GM12801 (cell line): ENCODE data around the gene NEURL1B.

ENCODE experiments used
- TF ChIP-seq, protein P1 (sequence below): IDR thresholded peaks from one replicate; pipeline ENCODE4 v1.5.1; 2011; ENCODE audit warnings: control low read depth; ENCODE audit not compliant: insufficient read length; ENCODE audit errors: extremely low read depth

NEURL1B gene

DNA sequence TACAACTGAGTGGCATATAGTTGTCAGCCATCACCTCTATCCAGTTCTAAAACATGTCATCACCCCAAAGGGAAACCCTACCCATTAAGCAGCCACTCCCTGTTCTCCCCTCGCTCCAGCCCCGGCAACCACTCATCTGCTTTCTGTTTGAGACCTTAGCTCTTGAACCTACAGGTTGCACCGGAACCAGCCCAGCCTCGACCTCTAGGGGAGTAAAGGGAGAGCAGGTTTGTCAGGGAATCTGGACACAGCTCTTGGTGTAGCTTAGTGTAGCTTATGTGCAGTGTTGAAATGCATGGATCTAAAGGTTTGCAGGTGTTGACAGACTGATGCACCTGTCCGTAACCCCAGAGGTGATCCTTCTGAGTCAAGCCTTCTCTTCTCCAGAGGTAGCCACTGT, 30.0 kb downstream of the NEURL1B start:
- TF ChIP-seq, protein P1, sequence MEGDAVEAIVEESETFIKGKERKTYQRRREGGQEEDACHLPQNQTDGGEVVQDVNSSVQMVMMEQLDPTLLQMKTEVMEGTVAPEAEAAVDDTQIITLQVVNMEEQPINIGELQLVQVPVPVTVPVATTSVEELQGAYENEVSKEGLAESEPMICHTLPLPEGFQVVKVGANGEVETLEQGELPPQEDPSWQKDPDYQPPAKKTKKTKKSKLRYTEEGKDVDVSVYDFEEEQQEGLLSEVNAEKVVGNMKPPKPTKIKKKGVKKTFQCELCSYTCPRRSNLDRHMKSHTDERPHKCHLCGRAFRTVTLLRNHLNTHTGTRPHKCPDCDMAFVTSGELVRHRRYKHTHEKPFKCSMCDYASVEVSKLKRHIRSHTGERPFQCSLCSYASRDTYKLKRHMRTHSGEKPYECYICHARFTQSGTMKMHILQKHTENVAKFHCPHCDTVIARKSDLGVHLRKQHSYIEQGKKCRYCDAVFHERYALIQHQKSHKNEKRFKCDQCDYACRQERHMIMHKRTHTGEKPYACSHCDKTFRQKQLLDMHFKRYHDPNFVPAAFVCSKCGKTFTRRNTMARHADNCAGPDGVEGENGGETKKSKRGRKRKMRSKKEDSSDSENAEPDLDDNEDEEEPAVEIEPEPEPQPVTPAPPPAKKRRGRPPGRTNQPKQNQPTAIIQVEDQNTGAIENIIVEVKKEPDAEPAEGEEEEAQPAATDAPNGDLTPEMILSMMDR, result no peak

DNA sequence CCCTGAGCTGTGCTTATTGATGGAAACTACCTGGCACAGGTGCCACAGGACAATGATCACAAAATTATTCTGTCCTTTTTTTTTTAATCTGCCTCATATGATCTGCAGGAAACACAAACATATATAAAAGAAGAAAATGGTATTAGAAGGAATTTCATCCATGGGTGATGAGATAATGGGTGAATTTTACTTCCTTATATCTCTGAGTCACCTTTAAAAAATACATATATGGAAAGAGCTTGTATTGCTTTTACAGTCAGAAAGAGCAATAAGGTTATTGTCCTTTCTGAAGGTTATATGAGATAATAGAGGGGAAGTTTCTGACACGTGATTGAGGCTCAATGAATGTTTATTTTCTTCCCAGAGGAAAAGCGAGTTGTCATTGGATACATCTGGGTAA, 31.6 kb downstream of the NEURL1B start:
- TF ChIP-seq, protein P1, result no peak

DNA sequence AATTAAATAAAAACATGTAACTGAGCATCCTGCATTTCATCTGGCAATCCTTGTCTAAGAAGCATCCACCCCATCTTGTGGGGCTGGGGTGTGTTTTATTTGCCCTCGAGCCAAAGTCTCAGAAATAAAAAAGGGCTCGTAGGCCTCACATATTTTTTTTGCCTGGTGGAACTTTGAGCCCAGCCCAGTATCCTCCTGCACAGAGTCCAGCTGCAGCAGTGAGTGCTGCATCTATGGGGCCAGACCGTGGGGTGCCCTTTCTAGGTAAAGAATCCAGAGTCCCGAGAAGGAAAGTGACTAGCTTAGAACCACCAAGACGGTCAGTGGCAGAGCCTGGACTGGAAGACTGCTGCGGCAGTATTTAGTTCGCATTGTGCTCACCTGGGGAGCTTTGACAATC, 33.1 kb downstream of the NEURL1B start:
- TF ChIP-seq, protein P1, result no peak

DNA sequence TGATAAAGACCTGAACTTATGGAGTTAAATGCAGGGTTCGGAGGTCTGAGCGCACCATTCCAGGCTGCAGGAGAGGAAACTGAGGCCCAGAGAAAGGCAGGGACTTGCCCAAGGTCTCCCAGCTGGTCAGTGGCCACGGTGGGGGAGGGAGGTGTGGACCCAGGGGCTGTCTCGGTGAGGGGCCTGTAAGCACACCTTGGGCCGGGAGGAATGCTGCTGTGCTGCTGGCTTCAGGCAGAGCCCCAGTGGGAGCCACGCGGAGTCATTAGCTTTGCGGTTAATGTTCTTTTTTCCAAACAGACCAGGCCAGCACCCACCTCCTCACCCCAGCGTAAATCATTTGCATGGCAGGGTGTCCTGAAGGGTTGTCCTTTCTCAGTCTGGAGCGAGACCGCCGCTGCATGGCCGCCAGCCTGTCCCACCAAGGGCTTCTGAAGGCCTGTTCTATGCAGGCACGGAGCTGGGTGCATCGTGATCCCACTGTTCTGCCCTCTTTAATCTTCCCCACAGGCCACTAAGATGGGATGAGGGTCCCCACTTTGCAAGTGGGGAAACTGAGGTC, 35.9 kb downstream of the NEURL1B start:
- TF ChIP-seq, protein P1, result no peak

DNA sequence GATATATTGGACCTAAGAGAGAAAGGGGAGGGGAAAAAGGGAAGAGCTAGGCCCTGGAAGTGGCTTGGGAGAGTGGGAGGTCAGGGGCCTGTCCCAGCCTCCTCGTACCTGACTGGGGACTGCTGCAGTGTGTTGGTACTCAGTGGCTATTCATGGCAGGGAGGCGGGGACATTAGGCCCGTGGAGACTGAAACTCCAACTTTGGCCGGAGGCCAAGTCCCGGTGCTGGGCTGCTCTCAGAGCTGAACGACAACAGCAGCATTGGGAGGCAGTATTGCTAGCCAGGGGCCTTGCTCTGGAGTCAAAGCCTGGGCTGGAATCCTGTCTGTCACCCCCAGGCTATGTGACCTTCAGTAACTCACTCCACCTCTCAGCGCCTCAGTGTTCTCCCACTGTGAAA, 37.8 kb downstream of the NEURL1B start:
- TF ChIP-seq, protein P1, result no peak

DNA sequence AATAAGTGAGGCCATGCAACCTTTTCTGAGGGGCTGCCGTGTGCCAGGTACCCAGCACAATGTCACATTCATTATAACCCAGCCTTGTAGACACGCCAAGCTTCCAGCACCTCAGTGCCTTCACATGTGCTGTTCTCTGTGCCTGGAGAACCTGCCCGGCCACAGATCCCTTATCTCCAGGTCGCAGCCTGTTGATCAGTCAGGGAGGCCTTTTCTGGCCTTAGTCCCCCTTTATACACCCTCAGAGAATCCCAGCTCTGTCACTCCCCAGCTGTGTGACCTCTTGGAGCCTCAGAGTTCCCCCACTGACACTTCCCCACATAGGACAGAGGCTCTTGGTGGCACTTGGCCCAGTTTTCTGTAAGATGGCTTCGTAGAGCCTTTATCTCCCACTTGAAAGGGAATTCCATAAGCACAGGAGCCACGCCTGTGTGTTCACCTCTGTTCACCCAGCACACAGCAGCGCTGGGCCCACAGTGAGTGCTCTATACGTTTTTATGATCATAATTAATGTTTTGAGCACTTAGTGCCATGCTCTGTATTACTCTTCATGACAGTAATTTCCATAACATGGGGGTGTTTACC, 38.7 kb downstream of the NEURL1B start:
- TF ChIP-seq, protein P1, result no peak

DNA sequence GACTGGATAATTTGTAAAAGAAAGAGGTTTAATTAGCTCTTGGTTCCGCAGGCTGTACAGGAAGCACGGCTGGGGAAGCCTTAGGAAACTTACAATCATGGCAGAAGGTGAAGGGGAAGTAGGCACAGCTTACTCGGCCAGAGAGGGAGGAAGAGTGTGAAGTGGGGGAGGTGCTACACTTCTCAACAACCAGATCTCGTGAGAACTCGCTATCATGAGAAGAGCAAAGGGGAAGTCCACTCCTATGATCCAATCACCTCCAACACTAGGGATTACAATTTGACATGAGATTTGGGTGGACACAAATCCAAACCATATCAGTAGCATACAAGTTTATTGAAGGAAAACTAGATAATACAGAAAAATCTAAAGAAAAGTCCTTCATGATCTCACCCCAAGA, 39.9 kb downstream of the NEURL1B start:
- TF ChIP-seq, protein P1, result no peak
